NB4 (cell line): ENCODE measurements around the gene NTNG2.

Experiments used
- DNase-seq: peaks from one replicate; pipeline ENCODE4 v3.0.0; 2010; ENCODE audit warnings: low read depth
- H3K4me3 ChIP-seq: one replicate; pipeline ENCODE4 v1.5.1; 2011; ENCODE audit warnings: mild to moderate bottlenecking, low read depth, low read length, moderate library complexity
- MYC ChIP-seq: IDR thresholded peaks from 2 replicates; pipeline ENCODE4 v1.6.1; 2011; ENCODE audit warnings: low read depth, low read length
- POLR2A ChIP-seq: IDR thresholded peaks from 2 replicates; pipeline ENCODE4 v1.6.1; 2011; ENCODE audit warnings: mild to moderate bottlenecking; ENCODE audit not compliant: insufficient read length; ENCODE audit errors: extremely low read depth
- TF ChIP-seq, protein P1 (sequence below): IDR thresholded peaks from 2 replicates; pipeline ENCODE4 v1.6.1; 2011; ENCODE audit warnings: low read depth, low read length
- TF ChIP-seq, protein P2 (sequence below): IDR thresholded peaks from one replicate; pipeline ENCODE4 v1.5.1; 2012; ENCODE audit warnings: low read depth, low read length

The NTNG2 gene

DNA sequence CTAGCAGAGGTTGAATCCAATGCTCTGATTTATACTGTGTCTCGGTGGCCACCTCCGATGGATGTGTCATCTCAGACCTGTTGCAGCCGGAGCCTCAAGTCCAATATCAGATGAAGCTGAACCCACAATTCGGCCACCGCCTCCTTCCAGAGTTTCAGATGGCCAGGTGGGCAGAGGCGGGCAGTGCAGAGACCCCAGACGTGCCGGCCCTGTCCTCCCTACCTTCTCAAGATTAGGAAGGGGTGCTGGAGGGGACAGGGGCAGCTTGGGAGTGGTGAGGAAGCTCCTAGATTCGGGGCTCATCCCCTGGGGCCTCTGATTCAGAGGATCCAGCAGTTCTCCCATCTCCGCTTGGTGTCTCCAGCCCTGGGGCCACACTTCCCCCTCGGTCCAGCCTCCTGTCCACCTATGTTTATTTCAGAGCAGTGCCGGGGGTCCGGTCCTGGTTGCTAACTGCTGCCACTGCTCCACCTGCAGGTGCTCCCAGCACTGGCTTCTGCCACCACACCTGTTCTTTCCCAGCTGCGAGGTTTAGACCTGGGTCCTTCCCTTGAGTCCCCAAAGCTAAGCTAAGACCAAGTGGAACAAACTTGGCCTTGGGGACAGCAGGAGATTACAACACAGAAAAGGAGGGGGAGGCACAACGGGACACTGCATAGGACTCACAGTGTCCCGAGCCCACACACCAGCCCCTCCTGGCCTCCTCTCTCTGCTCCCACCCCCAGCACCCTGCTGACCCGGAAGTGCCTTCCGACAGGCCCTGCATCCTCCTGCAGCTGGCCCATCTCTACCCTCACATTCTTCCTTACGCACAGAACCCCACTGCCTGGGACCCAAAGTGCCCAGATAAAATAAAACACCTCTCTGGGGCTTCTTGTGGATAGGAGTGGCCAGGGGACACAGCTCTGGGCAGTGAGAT is 81.6 kb downstream of the NTNG2 start:
- no peak for DNase-seq
- TF ChIP-seq, protein P1, sequence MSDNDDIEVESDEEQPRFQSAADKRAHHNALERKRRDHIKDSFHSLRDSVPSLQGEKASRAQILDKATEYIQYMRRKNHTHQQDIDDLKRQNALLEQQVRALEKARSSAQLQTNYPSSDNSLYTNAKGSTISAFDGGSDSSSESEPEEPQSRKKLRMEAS: no peak
- no peak overlapping the region for H3K4me3 ChIP-seq

DNA sequence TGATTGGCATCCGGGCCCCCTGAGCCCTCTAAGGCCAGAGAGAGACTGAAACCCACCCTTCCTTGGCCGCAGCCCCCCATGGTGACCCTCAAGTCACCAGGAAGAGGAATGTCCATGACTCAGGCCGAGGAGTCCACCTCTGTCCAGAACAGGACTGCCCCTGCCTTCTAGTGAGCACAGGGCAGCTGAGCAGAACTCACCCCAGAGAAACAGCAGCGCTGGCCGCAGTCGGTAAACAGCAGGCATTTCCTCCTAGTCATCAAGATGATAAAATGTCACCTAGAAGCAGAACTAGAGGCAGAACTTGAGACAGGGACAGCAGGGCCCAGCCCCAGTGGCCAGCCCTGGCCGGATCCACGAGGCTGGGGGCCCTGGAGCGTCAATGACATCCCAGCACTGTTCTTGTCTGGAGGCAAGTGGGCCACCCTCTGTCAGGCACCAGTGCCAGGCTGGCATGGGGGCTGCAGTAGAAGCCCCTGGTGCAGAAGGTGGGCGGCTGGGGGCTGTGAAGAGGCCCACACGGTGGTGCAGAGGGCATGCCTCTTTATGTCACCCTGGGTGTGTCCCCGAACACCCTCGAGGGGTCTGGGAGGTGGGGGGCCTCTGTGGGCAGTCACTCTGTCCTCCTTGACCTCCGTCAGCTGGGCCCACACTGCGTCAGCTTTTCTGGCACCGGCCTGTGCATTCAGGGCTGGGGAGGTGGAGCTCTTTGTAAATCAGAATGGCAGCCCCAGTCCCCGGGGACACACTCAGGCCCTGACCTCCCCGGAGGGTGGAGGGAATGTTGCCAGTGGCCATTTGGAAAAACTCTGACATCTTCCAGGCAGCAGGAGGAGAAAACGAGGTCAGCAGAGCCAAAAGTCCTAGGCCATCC is 83.0 kb downstream of the NTNG2 start:
- DNase-seq: no peak
- TF ChIP-seq MYC (no peak), POLR2A (no peak)
- TF ChIP-seq, protein P2, sequence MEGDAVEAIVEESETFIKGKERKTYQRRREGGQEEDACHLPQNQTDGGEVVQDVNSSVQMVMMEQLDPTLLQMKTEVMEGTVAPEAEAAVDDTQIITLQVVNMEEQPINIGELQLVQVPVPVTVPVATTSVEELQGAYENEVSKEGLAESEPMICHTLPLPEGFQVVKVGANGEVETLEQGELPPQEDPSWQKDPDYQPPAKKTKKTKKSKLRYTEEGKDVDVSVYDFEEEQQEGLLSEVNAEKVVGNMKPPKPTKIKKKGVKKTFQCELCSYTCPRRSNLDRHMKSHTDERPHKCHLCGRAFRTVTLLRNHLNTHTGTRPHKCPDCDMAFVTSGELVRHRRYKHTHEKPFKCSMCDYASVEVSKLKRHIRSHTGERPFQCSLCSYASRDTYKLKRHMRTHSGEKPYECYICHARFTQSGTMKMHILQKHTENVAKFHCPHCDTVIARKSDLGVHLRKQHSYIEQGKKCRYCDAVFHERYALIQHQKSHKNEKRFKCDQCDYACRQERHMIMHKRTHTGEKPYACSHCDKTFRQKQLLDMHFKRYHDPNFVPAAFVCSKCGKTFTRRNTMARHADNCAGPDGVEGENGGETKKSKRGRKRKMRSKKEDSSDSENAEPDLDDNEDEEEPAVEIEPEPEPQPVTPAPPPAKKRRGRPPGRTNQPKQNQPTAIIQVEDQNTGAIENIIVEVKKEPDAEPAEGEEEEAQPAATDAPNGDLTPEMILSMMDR: no peak
- TF ChIP-seq, protein P1: no peak
- no peak overlapping the region for H3K4me3 ChIP-seq

DNA sequence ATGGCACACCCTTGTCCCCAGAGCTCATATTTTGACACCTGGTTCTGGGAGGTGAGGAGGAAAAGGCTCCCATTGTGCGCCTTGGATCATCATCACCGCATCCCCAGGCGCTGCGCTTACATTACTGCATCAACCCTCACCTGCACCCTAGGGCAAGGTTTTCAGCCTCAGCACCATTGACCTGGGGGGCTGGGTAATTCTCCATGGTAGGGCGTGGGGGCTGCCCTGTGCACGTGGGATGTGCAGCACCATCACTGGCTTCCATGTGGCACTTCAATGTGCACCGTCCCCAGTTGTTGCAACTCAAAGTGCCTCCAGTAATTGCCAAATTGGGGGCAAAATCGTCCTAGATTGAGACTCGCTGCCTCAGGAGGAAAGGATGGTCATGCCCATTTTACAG is 83.6 kb downstream of the NTNG2 start:
- no peak for DNase-seq
- no peak for TF ChIP-seq MYC
- TF ChIP-seq, protein P1: no peak
- TF ChIP-seq, protein P2: no peak
- no peak for TF ChIP-seq POLR2A
- no peak overlapping the region for H3K4me3 ChIP-seq

DNA sequence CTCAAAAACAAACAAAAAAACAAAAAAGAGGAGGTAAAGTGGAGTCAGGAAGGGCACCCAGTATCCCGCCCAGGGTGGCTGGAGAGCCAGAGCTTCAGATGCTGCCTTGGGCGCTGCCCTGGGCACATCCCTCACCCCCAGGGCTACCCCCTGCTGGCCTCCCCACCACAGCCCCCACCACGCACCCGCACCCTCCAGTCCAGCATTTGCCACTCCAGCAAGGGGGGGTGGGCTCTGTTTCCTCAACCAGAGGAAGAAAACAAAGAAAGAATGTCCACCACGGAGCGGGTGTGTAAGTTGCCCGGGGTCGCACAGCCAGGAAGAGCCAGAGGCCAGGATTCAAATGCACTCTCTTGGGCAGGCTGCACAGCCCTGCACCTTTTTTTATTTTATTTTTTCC is 86.1 kb downstream of the NTNG2 start:
- TF ChIP-seq POLR2A: no peak
- TF ChIP-seq, protein P2: no peak
- TF ChIP-seq, protein P1: no peak
- no peak for DNase-seq
- no peak overlapping the region for H3K4me3 ChIP-seq

DNA sequence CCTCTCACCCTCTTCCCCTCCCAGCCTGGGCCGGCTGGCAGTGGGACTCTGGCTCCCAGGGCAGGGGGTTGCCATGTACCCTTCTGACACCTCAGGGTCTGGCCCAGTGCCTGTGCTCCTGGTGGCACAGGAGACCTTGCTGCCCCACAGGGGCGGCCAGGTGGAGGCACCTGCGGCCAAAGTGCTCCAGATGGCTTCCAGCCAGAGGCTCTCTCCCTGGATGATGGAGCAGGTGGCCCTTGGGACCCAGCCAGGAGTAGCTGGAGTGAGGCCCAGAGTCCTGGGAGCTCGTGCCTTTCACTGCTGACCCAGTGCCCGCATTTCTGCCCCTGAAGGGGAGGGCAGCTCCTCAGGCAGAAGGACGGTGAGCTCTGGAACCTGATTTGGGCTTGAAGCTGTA is 87.3 kb downstream of the NTNG2 start:
- no peak for TF ChIP-seq MYC
- no peak for TF ChIP-seq POLR2A
- TF ChIP-seq, protein P1: no peak
- TF ChIP-seq, protein P2: no peak
- no peak overlapping the region for H3K4me3 ChIP-seq
- no peak for DNase-seq

DNA sequence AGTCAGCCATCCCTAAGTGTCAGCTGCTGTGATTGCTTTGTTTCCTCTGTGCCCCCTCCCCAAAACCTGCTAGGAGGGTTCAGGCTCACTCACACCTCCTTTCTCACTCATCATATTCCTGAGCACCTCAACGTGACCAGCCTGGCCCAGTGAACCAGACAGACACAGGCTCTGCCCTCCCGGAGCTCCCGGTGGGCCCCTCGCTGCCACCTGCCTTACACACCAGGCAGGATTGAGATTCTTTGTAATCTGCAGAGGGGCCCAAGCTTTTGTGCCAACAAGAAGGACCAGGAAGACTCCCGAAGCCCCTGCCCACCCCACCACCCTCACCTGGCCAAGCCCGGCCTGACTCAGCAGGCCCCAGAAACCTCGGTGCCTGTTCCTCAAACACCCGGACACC is 87.8 kb downstream of the NTNG2 start:
- TF ChIP-seq POLR2A (no peak), MYC (no peak)
- TF ChIP-seq, protein P2: no peak
- TF ChIP-seq, protein P1: no peak
- H3K4me3 ChIP-seq: no peak overlapping the region
- no peak for DNase-seq
